Nephron progenitor cell (in vitro differentiated cells): ENCODE results near the gene HAX1.
"Not testable (repeated sequence)": the region's sequence is repeated elsewhere in the genome, so short reads cannot be mapped to it uniquely, and the experiment has no call there.

Experiments used
- DNase-seq: peaks from one replicate; pipeline ENCODE4 v3.0.0; 2021
- H3K27ac Mint-ChIP-seq: 2 replicates; pipeline ENCODE4 v1.8.0; 2021; ENCODE audit warnings: mild to moderate bottlenecking, moderate library complexity, mixed read lengths
- H3K27me3 Mint-ChIP-seq: 2 replicates; pipeline ENCODE4 v1.8.0; 2021; ENCODE audit warnings: mild to moderate bottlenecking, low read depth, mixed read lengths; ENCODE audit not compliant: poor library complexity
- H3K36me3 Mint-ChIP-seq: 2 replicates; pipeline ENCODE4 v1.8.0; 2021; ENCODE audit warnings: low read depth, mixed read lengths
- H3K4me1 Mint-ChIP-seq: 2 replicates; pipeline ENCODE4 v1.8.0; 2021; ENCODE audit warnings: mixed read lengths
- H3K4me3 Mint-ChIP-seq: 2 replicates; pipeline ENCODE4 v1.8.0; 2021; ENCODE audit warnings: mild to moderate bottlenecking, moderate library complexity, mixed read lengths
- H3K9me3 Mint-ChIP-seq: 2 replicates; pipeline ENCODE4 v1.8.0; 2021; ENCODE audit warnings: mild to moderate bottlenecking, moderate library complexity, mixed read lengths
- CTCF ChIP-seq: fragments of 200-600 bp; sonication (generic); IDR thresholded peaks from 2 replicates; pipeline ENCODE4 v1.5.0; 2021; ENCODE audit warnings: antibody characterized with exemption

HAX1 gene

DNA sequence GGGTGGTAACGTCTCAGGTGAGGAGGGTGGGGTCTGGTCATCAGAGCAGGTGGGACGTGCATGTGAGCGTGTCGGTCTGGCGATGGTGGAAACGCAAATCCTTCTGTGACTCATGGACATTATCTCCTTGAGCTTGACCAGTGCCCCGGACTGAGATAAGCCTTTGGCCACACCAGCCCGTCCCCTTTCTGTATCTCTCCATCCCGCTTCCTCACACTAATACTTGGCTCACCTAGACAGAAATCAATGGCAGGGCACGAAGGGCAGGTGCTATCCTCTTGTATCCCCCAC is 40.6 kb downstream of the HAX1 start:
- Mint-ChIP-seq H3K36me3 (no peaks in the 10 kb centered on the region), H3K9me3 (peaks cover 49% of the 10 kb centered on the region), H3K27ac (no peak overlapping the region), H3K27me3 (peaks cover 31% of the 10 kb centered on the region), H3K4me3 (no peak overlapping the region), H3K4me1 (no peaks in the 10 kb centered on the region)
- DNase-seq = no peak
- no peak for TF ChIP-seq CTCF

DNA sequence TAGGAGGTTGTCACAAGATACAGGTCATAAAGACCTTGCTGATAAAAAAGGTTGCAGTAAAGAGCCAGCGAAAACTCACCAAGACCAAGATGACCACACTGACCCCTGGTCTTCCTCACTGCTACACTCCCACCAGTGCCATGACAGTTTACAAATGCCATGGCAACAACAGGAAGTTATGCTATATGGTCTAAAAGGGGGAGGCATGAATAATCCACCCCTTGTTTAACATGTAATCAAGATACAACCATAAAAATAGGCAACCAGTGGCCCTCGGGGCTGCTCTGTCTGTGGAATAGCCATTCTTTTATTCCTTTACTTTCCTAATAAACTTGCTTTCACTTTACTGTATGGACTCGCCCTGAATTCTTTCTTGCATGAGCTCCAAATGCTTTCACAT is 41.8 kb downstream of the HAX1 start:
- not testable (repeated sequence) for H3K27ac Mint-ChIP-seq, H3K4me3 Mint-ChIP-seq, H3K4me1 Mint-ChIP-seq, H3K36me3 Mint-ChIP-seq, DNase-seq
- peaks cover 31% of the 10 kb centered on the region for H3K27me3 Mint-ChIP-seq
- H3K9me3 Mint-ChIP-seq = peaks cover 41% of the 10 kb centered on the region

- no peak for TF ChIP-seq CTCF
- Mint-ChIP-seq H3K9me3 (peaks cover 33% of the 10 kb centered on the region), H3K27me3 (peaks cover 39% of the 10 kb centered on the region), H3K27ac (no peak overlapping the region), H3K4me3 (no peak overlapping the region), H3K36me3 (no peaks in the 10 kb centered on the region), H3K4me1 (no peaks in the 10 kb centered on the region)
- DNase-seq = no peak
These were observed 44.3 kb downstream of the HAX1 start for GRCh38 chr1:154316704-154317103.

DNA sequence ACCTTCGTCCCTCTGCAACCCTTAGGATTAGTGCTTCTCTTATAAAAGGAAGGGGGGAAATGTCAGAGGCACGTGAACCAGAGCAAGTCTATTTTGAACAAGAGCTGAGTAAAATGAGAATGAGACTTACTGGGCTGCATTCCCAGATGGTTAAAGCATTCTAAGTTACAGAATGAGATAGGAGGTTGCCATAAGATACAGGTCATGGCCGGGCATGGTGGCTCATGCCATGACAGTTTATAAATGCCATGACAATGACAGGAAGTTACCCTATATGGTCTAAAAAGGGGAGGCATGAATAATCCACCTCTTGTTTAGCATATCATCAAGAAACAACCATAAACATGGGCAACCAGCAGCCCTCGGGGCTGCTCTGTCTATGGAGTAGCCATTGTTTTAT is 46.0 kb downstream of the HAX1 start:
- Mint-ChIP-seq H3K4me3 (no peak overlapping the region), H3K4me1 (no peaks in the 10 kb centered on the region), H3K27ac (no peak overlapping the region), H3K9me3 (peaks cover 33% of the 10 kb centered on the region), H3K27me3 (peaks cover 44% of the 10 kb centered on the region), H3K36me3 (no peaks in the 10 kb centered on the region)
- no peak for DNase-seq
- no peak for TF ChIP-seq CTCF

DNA sequence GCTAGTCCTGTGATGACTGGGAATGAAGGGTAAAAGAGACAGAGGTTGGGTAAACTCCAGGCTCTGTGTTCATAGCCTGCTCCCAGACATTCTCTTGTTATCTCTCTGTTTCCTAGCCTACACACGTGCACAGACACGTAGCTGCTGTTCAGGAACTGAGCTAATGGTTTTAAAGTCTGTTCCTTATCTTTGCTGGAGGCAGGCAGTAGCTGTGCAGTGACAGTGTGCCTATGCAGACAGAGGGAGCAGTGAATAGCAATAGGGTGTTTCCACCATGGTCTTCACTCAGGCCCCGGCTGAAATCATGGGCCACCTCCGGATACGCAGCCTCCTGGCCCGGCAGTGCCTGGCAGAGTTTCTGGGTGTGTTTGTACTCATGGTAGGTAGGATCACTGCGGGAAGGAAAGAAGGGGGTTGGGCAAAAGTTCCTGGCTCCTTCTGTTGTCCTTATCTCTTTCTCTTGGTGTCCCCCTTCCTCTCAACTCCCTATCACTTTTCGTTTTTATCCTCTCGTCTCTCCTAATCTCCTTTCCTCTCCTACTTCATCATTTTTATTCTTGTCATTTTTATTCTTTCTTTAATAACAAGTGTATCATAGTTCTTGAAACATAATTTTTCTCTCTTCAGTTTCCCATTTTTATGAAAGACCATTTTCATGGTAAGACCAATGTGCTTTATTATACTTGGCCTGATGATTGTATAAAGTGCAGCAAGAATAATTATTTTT is 48.6 kb downstream of the HAX1 start, which contains the start of gene AQP10:
Gene AQP10 (plus strand): TSS at position 212 of the 727 bp plus-strand sequence. CDS start 63 bp downstream, at position 275.
- H3K36me3 Mint-ChIP-seq = no peaks in the 10 kb centered on the region
- no peak for TF ChIP-seq CTCF
- no peak for DNase-seq
- peaks cover 21% of the 10 kb centered on the region for H3K9me3 Mint-ChIP-seq
- no peak within 1 kb of the TSS for H3K4me3 Mint-ChIP-seq
- peaks cover 44% of the 10 kb centered on the region for H3K27me3 Mint-ChIP-seq
- H3K4me1 Mint-ChIP-seq = peaks cover 3% of the 10 kb centered on the region
- H3K27ac Mint-ChIP-seq = no peak within 1 kb of the TSS

- not testable (repeated sequence) for H3K4me1 Mint-ChIP-seq, H3K27ac Mint-ChIP-seq, H3K36me3 Mint-ChIP-seq, H3K4me3 Mint-ChIP-seq, DNase-seq
- Mint-ChIP-seq H3K9me3 (peaks cover 18% of the 10 kb centered on the region), H3K27me3 (peaks cover 44% of the 10 kb centered on the region)
These were observed 49.1 kb downstream of the HAX1 start for GRCh38 chr1:154321609-154321934.

DNA sequence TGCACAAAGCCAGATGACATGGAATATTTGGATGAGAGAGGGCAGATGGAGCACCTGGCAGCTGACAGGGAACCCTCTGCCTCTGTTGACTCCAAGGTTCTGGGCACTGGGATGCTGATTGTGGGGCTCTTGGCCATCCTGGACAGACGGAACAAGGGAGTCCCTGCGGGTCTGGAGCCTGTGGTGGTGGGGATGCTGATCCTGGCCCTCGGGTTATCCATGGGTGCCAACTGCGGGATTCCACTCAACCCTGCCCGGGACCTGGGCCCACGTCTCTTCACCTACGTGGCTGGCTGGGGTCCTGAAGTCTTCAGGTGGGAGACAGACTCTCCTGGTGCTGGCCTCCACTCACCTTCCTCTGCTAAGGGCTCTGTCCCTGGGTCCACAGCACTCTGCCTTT is 51.1 kb downstream of the HAX1 start:
- H3K4me3 Mint-ChIP-seq = no peak overlapping the region
- H3K27ac Mint-ChIP-seq = no peak overlapping the region
- TF ChIP-seq CTCF = no peak
- H3K27me3 Mint-ChIP-seq = peaks cover 44% of the 10 kb centered on the region
- DNase-seq = no peak
- H3K36me3 Mint-ChIP-seq = no peaks in the 10 kb centered on the region
- peaks cover 27% of the 10 kb centered on the region for H3K4me1 Mint-ChIP-seq
- H3K9me3 Mint-ChIP-seq = no peaks in the 10 kb centered on the region
